ENCODE results near the gene APLF.

- no peak for TF ChIP-seq ZNF384 (IDR thresholded peaks at IDR 0.05)
- no peak for TF ChIP-seq BHLHE40 (IDR thresholded peaks at IDR 0.05; ENCODE audit: borderline replicate concordance)
- TF ChIP-seq FOXK2 (IDR thresholded peaks at IDR 0.05), result no peak
- no peak for TF ChIP-seq TARDBP (IDR thresholded peaks at IDR 0.05)
- no peak for TF ChIP-seq SP1 (IDR thresholded peaks at IDR 0.05)
- no peak for TF ChIP-seq SUZ12 (IDR thresholded peaks at IDR 0.05)
- TF ChIP-seq LEF1 (IDR thresholded peaks at IDR 0.05; ENCODE audit: borderline replicate concordance), result no peak
- TF ChIP-seq PKNOX1 (IDR thresholded peaks at IDR 0.05), result no peak
- no peak for TF ChIP-seq ELF4 (IDR thresholded peaks at IDR 0.05)
These were observed 1.4 kb downstream of the APLF start for GRCh38 chr2:68468801-68469200.
